ENCODE results near the gene CDH23.
A peak's percentile ranks its signal among the peaks of the same experiment; 100 is the strongest.

CDH23 gene

DNA sequence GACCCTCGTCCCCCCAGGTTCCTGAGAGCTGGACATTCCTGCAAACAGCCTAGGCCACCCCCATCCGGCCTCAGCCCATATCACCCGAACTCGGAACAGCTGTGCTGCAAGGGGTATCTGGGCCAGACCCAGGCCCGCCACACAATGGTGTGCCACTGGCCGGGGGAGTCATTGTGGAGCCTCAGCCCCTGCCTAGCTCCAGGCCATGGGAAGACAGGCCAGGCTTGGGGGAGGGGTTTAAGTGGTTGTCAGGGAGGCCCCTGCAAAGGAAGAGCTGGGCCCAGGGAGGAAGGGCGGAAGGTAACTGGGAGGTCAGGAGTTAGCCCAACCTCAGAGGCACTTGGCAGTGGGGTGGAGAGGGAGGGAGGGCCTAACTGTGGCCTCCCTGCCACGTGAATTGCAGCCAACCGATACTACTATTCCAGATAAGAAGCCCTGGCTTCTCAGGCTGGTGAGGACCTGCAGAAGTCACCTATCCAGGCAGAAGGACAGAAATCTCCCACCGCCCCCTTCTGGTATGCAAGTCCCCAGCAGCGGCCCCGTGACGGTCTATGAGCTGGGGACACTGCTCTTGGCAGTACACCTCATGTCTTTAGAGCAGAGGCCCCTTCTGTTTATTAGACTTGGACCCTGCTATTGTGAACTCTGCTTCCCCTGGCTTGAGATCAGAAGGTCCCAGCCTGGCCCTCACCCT lies 349.8 kb downstream of the CDH23 start:
- no peak for DNase-seq (ENCODE audit: low read depth in 1 of 2, low spot score in 1 of 2)

GRCh38 chr10:71747039-71747531 lies 350.4 kb downstream of the CDH23 start:
- DNase-seq (ENCODE audit: low read depth in 1 of 2, low spot score in 1 of 2): no peak

DNA sequence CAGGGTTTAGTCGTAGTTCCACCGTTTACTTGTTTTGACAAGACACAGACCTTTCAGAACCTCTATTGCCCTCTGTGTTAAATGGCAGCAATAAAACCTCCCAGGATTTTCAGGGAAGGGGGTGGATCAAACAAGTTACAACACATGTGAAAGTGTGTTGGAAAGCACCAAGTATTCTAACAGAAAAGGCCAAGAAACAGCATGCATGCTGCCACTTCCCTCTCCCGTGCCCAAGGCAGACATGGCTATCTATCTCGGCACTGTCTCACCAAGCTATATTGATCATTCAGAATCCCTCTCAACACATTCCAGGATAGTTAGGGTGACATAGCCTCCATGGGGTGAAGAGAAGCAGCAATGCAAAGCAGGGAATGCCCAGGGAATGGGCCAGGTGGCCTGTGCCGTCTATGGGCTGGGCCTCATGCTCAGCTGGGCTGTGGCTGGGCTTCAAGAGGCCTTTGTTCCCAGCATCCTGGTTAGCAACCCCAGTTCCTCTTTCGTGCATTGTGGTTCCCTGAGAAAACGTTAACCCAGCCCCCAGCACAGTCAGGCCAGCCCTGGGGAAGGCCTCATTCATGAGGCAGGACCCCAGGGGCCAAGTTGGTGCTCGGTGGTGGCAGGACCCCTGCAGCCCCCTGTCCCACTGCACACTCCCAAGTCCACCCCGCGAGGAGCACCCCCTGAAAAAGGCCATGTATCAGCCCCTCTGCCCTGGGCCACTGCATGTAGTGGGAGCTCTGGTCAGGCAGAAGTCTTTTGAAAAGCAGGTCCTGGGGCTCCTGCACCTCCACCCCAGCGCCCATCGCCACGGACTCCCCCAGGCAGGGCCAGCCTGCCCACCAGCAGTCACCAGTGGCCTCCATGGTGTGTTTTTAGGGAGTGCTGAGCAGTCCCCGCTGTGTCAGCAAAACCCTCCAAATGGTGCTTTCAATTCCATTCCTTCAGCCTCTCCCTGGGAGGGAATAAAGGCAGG lies 351.1 kb downstream of the CDH23 start:
- DNase-seq (ENCODE audit: low read depth in 1 of 2, low spot score in 1 of 2): no peak

DNA sequence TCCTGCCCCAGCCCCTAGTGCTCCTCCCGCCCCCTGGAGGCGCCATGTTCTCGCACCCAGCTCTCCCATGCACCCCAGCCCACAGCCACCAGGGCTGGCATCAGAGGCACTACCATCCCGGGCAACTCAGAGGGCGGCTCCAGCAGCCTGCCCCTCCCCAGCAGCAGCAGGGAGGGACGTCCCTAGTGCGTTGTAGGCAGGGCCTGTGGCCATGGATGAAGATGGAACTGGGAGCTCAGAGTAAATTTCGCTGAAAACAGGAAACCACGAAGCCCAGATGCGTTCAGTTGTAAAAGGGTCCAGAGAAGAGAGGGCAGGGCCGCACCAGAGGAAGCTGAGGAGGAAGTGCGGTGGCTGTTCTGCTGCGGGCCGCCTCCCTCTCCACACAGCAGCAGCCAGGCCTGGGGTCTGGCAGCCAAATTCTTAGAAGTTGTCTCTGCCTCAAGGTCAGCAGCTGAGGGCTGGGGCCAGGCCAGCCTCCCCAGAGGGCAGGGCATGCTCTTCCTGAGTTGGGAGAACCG lies 352.0 kb downstream of the CDH23 start:
- DNase-seq (ENCODE audit: low read depth in 1 of 2, low spot score in 1 of 2): peak; percentile 45 to 50

DNA sequence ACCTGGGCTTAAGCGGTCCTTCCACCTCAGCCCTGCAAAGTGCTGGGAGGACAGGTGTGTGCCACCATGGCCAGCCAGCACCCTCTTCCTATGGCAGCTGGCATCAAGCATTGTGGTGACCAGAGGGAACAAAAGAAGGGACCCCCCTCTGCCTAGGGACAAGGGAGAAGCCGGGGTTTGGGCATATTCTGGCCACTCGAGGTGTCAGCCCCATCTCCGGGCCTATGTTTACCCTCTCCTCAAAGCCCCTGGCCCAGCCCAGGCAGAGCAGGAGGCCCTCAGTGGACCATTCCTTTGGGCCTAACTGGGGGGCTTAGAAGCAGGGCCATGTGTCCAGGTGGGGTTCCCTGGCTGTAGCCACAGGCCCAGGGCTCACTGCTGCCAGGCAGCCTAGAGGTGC lies 352.7 kb downstream of the CDH23 start:
- no peak for DNase-seq (ENCODE audit: low read depth in 1 of 2, low spot score in 1 of 2)

- no peak for DNase-seq (ENCODE audit: low read depth in 1 of 2, low spot score in 1 of 2)
These were observed 353.6 kb downstream of the CDH23 start for GRCh38 chr10:71750124-71750841.

GRCh38 chr10:71750986-71751385 lies 354.3 kb downstream of the CDH23 start:
- DNase-seq (ENCODE audit: low read depth in 1 of 2, low spot score in 1 of 2): no peak

DNA sequence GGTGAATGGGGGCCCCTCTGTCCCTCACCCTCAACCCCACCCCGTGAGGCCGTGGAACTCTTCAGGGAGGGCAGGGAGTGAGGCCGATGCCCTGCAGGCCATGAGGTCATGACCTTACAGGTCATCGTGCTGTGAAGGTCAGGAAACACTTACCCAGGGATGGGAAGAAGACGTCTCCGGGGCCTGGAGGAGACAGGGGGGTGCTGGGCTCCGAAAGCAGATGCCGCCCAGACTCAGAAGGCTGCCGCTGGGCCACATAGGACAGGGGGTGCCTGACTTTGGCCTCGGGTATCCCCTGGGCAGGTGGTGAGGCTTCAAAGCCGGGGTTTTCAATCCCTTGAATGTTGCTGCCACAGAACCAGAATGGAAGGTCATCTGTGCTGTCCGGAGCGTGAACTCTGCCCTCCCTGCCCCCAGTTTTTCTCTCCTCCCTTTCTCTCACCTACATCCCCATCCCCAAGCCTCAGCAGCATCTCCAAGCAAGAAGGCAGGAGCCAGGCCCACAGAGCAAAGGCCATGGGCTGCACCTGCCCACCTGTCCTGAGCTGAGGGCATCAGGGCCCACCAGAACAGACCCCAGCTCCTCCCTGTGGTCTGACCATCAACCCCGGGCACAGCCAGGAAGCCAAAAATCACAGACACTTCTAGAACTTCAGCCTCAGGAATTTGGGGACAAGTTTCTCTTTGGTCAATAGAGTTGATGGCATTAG lies 354.9 kb downstream of the CDH23 start:
- DNase-seq (ENCODE audit: low read depth in 1 of 2, low spot score in 1 of 2): no peak

DNA sequence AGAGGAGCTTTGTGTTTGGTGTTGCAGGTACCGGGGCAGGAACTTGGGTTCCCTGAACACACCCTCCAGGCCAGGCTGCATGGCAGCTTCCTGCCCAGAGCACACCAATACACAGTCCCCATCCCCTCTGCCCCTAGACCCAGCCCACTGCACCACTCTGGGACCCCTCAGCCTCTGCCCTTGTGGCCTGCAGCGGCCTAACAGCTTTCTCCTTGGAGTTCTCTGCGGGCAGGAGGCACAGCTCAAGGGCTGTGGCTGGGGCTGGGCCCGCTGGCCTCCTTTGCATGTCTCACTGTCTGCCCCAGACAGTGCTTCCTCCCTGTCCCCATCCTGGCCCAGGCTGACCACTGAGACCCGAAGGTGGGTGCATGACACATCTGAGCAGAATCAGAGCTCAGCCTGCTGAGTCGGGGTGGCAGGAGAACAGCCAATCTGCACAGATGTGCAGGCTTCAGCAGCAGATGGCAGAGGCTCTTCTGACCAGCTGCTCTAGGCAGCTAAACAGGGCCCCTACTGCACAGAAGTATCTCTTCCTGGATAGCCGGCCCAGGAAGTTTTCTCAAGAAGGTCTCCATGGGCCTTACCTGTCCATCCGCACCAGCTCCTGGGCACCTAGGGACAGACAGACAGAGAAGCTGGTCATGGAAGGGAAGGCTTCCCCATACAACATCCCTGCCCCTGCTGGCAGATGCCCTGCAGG lies 355.8 kb downstream of the CDH23 start:
- no peak for DNase-seq (ENCODE audit: low read depth in 1 of 2, low spot score in 1 of 2)

DNA sequence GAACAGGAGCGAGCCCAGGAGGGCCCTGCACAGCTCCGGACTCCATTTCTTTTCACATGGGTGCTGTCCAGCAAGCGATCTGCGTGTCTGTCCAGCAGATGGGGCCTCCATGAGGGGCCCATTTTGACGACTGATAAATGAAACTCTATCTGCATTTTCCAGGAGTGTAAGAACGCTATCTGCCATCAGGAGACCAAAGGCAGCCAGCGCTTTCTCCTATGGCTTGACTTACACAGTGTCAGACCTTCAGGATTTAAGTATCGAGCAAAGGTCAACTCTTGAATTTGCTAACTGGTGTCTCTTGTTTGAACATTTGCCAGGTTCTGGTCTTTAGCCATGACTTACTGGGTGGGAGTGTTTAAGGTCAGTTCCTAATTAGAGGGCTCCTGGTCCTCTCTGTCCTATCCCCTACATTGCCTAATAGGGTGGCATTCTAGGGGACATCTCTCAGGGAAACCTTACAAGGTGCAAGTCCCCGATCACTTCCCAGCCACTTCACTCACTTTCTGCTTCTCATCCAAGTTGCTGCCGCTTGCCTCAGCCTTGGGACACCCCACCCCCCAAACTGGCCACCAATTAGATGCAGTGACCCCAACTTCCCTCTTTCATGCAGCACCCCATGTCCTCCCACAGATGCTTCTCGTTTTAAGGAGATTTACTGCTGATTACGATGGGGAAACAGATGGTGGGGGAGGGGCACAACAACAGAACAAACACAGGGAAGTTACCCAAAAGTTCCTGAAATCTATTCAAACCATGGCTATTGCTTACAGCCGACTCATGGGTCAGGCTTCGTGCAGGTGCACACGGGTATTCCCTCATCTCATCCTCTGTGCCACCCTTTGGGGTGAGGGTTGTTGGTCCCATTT lies 356.6 kb downstream of the CDH23 start:
- DNase-seq (ENCODE audit: low read depth in 1 of 2, low spot score in 1 of 2): no peak

DNA sequence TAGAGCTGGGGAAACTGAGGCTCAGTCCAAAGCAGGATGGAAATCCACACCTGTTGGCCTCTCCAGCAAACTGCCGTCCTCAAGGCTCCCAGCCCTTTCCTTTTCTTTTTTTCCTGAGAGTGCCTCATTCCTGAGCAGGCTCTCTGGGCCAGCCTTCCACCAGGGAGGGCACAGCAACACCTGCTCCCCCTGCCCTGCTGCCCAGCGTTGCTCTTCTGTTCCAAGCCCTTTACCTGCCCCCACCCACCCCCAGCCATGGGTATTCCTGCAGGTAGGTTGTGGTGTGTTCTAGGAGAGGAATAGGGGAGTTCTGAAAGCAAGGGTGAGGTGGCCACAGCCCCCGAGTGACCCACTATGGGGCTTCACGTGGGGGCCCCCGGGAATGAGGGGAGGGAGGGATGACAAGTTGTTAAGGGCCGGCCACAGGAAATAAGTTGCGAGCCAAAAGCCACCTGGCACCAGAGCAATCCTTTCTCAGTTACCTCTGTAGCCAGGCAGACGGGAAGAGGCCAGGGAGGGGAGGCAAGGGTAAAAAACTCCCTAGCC lies 357.3 kb downstream of the CDH23 start:
- DNase-seq (ENCODE audit: low read depth in 1 of 2, low spot score in 1 of 2): no peak

DNA sequence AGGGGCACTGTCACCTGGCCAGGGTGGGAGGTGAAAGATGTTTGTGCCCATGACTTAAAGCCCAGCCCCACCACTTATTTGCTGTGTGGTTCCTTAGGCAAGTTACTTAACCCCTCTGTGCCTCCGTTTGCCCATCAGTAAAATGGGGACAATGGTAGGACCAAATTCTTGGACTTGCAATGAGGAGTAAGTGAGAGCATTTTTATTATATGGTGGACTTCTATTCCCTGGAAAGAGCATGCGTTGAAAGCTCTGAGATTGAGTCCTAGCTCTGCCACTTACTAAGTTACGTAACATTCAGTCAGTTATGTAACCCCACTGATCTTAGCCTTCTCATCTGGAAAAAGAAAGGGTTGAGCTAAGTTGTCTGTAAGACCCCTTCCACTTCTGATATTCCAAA lies 357.8 kb downstream of the CDH23 start:
- no peak for DNase-seq (ENCODE audit: low read depth in 1 of 2, low spot score in 1 of 2)

- no peak for DNase-seq (ENCODE audit: low read depth in 1 of 2, low spot score in 1 of 2)
These were observed 358.6 kb downstream of the CDH23 start for GRCh38 chr10:71755179-71755879.

- no peak for DNase-seq (ENCODE audit: low read depth in 1 of 2, low spot score in 1 of 2)
These were observed 359.8 kb downstream of the CDH23 start for GRCh38 chr10:71756311-71757191.

DNA sequence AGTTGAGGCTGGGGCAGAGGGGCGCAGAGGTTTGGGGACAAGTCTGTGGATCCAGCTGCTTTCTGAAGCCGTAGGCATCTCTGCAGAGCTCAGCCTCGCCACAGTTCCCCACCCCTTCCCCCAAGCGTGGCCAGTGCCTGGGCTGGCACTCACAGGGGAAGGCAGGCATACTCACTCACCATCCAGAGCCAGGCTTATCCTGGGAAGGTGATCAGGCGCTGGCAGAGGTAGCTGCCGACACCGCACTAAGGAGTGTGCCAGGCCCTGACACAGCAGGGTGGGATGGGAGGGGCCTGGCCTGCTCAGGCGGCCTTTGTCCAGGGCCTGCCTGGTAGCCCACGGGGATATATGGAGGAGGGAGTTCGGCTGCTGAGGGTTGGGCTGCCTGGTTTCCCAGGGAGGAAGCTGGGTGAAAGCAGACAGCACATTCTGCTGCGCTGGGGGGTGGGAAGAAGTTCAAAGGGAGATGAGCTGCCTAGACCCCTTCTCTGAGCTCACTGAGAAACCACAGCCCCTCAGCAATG lies 360.7 kb downstream of the CDH23 start:
- no peak for DNase-seq (ENCODE audit: low read depth in 1 of 2, low spot score in 1 of 2)

- DNase-seq (ENCODE audit: low read depth in 1 of 2, low spot score in 1 of 2): no peak
These were observed 364.4 kb downstream of the CDH23 start for GRCh38 chr10:71761105-71761511.

GRCh38 chr10:71761541-71762113 lies 364.9 kb downstream of the CDH23 start:
- DNase-seq (ENCODE audit: low read depth in 1 of 2, low spot score in 1 of 2): no peak
